ENCODE measurements around the gene TRO.

GRCh38 chrX:54945224-54945623, 24.6 kb downstream of the TRO start:
- TF ChIP-seq CTCF (IDR thresholded peaks at IDR 0.05) (no peak), POLR2A (IDR thresholded peaks at IDR 0.05) (no peak)
